ENCODE results near the gene SCGB1D1.
"Not testable (repeated sequence)": the region's sequence is repeated elsewhere in the genome, so short reads cannot be mapped to it uniquely, and the experiment has no call there.

The SCGB1D1 gene

DNA sequence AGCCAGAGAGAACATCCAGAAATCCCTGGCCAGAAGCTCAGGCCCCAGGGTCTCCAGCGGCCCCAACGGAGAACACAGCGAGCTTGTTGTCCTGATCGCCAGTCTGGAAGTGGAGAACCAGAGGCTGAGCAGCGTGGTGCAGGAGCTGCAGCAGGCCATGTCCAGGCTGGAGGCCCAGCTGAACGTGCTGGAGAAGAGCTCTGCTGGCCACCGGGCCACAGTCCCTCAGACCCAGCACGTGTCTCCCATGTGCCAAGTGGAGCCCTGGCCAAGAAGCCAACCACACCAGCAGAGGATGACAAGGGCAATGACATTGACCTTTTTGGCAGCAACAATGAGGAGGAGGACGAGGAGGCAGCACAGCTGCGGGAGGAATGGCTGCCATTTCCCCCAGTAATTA is 20.6 kb upstream of the SCGB1D1 start:
- no peak for DNase-seq

GRCh38 chr11:62169935-62170334 is 20.1 kb upstream of the SCGB1D1 start:
- DNase-seq, result no peak

- DNase-seq, result peak in 1 of 2 experiments; percentile 73
Measured at GRCh38 chr11:62171261-62171723, 18.7 kb upstream of the SCGB1D1 start.

DNA sequence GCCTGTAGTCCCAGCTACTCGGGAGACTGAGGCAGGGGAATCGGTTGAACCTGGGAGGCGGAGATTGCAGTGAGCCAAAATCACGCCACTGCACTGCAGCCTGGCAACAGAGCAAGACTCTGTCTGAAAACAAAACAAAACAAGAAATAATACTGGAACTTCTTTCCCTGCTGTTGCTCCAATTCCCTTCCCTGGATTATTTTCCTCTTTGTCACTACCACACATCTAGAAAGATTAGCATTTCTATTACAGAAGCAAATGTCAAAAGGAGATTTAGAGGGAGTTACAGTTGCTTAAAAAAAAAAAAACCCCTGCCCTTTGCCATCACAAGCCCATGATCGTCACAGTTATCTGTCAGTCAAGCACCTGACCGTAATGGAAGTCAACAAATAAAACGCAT is 17.7 kb upstream of the SCGB1D1 start:
- DNase-seq, result no peak

GRCh38 chr11:62176766-62177165 is 13.2 kb upstream of the SCGB1D1 start:
- no peak for DNase-seq

- DNase-seq, result no peak
Measured at GRCh38 chr11:62179995-62180394, 10.0 kb upstream of the SCGB1D1 start.

DNA sequence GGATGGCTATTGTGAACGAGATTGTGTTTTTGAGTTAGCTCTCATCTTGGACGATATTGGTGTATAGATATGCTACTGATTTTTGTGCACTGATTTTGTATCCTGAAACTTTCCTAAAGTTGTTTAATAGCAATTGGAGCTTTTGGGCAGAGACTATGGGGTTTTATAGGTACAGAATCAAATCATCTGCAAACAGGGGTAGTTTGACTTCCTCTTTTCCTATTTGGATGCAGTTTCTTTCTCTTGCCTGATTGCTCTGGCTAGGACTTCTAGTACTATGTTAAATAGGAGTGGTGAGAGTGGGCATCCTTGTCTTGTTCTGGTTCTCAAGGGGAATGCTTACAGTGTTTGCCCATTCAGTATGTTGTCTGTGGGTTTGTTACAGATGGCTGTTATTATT is 8.9 kb upstream of the SCGB1D1 start:
- DNase-seq, result no peak

GRCh38 chr11:62182147-62182891 is 7.7 kb upstream of the SCGB1D1 start:
- no peak for DNase-seq

DNA sequence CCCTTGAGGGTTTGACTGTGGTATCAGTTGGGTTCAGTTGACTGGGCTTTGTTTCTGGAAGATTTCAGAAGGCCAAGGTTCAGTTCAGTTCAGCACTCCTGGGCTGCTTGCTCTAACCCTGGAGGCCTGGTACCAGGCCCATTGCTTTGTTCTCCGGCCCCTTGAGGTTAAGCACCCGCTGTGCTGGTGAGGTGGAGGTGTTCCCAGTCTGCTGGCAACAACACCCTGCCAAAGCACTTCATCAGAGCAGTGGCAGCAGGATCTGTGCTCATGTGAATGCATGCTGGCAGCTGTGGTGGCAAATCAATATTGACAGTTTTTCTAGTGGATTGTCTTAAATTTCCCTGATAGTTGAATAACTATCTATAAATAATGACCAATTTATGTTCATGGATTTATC is 3.8 kb upstream of the SCGB1D1 start:
- no peak for DNase-seq

DNA sequence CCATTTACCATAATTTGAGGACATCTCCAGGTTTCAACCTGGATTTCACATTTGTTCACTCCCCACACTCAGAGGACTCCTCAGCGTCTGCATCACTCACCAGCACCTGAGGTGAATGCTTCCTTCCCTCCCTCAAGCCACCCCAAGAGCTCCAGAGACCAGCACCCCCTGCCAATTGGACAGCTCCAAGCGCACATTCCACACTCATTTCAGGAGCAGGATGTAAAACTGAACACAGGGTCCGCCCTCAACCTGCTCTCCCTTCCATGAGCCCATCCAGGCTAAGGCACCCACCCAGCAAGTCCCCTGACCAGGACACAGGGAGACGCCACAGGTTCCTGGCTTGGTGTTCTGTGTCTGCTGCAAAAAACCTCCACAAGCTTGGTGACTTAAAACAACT is 3.9 kb downstream of the SCGB1D1 start:
- DNase-seq, result no peak

DNA sequence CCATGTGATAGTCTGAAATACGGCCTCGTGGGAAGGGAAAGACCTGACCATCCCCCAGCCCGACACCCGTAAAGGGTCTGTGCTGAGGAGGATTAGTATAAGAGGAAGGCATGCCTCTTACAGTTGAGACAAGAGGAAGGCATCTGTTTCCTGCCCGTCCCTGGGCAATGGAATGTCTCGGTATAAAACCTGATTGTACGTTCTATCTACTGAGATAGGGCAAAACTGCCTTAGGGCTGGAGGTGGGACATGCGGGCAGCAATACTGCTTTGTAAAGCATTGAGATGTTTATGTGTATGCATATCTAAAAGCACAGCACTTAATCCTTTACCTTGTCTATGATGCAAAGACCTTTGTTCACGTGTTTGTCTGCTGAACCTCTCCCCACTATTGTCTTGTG is 5.0 kb downstream of the SCGB1D1 start:
- DNase-seq, result not testable (repeated sequence)

DNA sequence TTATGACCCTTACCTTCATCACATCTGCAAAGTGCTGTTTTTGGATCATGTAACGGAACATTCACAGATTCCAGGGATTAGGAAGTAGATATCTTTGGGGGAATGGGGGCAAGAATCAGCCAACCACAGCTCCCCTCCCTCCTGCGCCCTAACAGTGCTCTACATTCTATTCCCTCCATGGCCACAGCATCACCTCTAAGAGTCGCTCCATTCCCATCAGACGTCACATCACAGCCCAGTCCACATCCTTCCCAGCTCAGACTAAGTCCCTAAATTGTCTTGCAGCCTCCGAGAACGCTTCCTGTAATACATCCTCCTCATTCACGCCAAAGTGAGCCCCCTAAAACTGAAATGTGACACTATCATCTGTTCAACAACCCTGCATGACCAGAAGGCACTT is 5.9 kb downstream of the SCGB1D1 start:
- DNase-seq, result no peak

- DNase-seq, result not testable (repeated sequence)
Measured at GRCh38 chr11:62197400-62197799, 7.4 kb downstream of the SCGB1D1 start.

- DNase-seq, result no peak
Measured at GRCh38 chr11:62201376-62201775, 11.4 kb downstream of the SCGB1D1 start.

DNA sequence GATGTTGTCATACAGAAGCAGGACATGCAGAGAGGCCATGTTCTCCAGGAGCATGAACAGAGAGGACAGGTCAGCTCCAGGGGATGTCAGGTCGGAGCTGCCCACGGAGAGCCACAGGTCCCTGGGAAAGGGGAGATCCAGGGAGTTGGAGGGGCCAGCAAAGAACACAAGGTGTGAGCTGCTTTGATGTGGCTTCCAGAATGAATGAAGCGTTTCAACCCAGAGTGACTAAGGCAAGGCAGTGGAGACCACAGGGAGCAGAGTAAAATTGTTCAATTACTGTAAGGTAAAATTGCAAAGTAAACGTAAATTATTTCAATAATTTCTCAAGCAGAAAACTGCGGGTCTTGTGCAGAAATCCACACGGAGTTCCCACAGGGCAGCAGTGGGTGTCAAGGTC is 12.9 kb downstream of the SCGB1D1 start:
- no peak for DNase-seq

- no peak for DNase-seq
Measured at GRCh38 chr11:62204430-62204829, 14.4 kb downstream of the SCGB1D1 start.

DNA sequence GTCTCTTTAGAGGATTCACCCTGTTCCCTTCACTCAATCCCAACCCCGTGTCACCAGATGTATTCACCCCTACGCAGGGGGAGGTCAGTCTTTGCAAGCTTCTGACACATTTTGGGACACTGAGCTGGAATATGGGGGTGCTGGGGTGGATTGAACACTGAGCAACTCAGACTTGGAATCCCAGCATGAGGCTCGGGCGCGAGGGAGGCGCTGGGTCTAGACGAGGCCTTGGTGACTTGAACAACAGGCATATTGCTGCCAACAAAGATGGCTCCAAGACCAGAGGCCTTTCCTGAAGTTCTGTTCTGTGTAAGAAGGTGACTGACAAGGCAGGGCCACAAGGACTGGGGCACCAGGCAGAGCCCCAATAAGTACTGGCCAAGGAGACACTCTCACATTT is 15.4 kb downstream of the SCGB1D1 start:
- no peak for DNase-seq

DNA sequence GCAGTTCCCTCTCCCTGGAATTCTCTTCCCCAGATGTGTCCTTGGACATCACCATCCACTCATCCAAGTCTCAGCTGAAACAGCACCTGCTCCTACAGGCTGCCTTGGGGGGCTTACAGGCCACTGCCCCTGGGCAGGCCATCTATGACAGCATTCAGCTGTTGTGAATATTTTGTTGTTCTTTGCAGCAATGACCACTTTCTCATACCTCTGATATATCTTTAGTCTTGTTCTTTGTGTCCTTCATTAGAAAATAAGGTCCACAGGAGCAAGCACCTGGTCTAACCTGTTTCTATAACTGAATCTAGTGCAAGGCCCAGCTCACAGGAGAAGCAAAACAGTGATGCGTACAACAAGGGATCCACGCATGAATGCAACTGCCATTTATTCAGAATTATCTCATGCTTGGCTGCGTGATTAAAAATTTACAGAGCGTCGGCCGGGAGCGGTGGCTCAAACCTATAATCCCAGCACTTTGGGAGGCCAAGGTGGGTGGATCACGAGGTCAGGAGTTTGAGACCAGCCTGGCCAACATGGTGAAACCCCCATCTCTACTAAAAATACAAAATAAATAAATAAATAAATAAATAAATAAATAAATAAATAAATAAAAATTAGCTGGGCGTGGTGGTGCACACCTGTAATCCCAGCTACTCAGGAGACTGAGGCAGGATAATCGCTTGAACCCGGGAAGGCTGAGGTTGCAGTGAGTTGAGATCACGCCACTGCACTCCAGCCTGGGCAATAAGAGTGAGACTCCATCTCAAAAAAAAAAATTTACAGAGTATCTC is 16.5 kb downstream of the SCGB1D1 start:
- DNase-seq, result not testable (repeated sequence)

- DNase-seq, result no peak
Measured at GRCh38 chr11:62208785-62209144, 18.7 kb downstream of the SCGB1D1 start.

DNA sequence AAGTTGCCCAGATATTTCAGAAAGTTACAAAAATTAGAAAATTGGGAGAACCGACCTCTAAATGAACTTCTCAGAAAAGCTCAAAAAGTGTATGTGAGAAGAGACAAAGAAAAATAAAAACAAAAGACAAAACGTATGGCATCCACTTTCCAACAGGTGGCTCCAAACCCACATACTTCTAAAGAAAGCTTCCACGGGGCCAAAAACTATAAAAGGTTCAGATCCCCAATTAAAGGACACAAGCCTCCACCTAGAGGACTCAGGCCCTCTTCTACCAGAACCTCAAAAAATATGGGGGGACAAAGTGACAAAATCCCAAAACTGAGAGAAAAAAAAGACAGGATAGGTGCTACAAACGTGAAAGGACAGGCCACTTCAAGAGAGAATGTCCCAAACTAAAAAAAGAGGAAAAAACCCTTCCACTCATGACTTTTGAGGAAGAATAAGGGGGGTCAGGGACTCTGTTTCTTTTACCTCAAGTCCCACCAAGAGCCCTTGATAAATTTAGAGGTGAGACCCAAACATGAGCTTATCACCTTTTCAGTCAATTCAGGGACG is 27.3 kb downstream of the SCGB1D1 start:
- DNase-seq, result no peak

- DNase-seq, result no peak
Measured at GRCh38 chr11:62221498-62221897, 31.5 kb downstream of the SCGB1D1 start.

- no peak for DNase-seq
Measured at GRCh38 chr11:62223095-62223494, 33.1 kb downstream of the SCGB1D1 start.

DNA sequence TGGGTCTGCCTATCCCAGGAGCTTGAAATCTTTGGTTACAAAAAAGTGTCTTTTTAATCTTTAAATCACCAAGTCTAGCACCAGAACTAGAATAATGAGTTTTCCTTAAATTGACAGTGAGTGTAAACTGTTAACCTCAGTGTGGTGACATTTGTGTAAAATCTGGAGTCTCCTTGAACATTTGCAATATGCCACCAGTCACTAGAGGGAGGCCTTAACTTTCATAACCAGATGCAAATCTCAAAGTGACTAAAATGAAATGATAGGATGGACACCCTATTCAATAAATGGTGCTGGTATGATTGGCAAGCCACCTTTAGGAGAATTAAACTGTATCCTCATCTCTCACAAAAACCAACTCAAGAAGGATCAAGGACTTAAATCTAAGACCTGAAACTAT is 43.7 kb downstream of the SCGB1D1 start:
- DNase-seq, result no peak

DNA sequence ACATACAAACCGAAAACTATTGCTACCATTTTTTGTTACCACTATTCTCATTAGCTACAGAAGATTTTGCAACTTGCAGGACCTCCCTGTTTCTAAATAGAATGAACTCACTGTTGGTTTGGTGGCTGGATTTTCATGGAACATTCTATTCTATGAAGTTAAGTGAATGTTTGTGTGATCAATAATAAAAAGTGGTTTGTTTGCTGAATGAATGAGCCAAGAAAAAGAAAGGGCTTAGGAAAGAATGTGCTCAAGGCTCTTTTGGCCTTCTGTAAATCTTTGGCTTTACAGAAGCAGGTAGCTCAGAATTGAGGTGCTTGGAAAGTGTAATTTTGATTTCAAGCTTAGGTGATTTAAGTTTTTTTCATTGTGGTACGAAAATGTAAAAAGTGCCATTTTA is 46.2 kb downstream of the SCGB1D1 start:
- DNase-seq, result no peak

Data from cerebellar nuclear complex (tissue), 1 donor.